Colon (tissue), 2 donors: ENCODE data around the gene SLC35E1.

Source experiments
- FAIRE-seq: peaks from 2 replicates; lab custom pipeline; 2012; peaks lifted over from hg19 to GRCh38; lab: Jason Lieb, UNC
- donor health status: control.
- donor health status: control.

SLC35E1 gene

DNA sequence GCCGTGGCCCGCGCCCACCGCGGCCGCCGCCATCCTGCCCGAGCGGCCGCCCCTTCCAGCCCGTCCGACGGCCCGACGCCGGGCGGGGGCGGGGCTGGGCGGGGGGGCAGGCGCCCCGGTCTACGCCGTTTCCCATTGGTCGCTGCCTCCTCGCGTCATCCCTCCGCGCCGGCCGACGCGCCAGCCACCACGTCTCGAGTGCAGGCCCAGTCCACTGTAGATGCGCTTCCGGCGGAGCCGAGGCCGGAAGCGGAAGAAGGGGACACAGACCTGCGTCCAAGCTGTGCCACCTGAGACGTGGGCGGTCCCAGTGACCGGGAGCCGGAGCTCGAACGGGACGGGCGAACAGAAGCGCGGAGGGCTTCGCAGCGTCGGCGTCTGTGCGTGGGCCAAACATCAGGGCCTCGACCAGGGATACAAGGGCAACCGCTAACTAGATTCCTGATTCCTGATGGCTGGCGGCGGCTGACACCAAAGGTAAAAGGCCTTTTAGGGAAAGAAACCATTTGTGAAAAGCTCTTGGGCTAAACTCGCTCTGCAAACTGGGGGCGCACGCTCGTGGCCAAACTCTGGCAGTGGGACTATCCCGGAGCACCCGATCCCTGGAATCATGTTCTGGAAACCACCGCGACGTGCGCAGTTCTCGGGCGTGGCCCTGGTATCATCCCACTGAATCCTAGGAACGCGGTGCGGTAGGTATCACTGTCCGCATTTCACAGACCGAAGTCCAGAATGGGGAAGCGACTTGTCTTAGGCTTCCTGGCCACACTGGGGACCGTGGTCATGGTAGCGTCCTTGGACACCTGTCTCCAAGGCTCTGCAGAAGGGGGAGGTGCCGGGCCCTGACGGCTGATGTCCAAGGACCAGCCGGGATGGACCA, at the start of gene SLC35E1:
Gene SLC35E1, minus strand, starts transcription at position 84 of the 880 bp plus-strand sequence. Its CDS starts 51 bp downstream, at position 33.
- no peak for FAIRE-seq

DNA sequence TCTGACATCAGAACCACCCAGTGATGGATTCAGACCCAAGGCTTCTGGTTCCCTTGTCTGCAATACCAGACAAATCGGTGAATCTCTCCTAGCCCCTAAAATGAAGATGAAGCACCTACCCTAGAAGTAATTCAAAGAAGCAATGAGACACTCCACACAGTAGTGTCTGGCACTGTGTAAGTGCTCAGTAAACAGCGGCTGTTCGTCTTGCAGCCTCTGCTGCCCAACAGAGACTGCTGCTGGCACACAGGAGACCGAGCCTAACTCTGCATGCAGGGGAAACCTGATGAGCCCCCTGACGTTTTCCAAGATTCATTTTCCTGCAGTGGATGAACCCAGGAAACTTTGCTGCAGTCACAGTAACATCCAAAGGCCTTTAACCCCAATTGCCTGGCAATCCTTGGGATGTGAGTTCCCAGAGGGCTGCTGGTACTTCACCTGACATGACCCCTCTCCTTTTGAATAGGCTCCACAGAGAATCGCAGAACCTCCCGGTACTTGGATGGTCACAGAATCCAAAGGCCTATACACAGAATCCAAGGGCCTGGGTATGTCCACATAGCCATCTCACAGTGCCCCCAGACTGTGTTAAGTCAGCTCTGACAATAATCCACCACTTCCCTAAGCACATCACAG, 49.1 kb upstream of the SLC35E1 start:
- FAIRE-seq = no peak

DNA sequence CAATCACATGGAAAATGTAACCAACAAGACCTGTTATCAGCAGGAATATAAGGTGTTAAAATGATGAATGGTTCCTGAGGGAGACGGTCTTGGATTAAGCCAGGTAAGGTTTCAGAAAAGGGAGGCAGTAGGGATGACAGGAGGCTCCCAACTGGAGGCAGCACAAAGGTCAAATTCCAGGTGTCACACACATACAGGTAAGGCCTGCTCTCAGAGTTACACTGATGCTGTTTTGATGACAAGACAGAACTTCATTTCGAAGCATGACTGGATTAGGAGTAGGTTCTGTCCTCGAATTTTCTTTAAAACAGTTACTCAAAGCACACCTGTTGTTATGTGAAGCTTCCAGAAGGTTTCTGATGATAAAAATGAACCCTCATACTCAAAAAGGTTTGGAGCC, 48.4 kb upstream of the SLC35E1 start:
- no peak for FAIRE-seq

DNA sequence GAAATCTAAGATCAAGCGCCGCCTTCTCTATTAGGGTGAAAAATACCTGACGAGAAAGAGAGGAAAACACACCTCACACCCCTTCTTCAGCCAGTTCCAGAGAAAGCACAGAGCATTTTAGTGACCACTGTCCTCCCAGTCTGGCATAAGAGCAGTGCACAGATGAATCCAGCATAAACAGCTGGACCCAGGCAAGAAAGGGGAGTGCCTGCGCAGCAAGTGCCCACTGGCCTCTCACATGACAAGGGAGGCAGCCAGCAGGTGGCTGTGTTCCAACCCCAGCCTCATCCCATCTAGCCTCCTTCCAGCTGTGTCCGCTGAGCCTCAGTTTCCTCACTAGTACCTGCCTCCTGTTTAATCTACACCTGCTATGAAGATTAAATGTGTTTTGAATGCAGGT, 47.8 kb upstream of the SLC35E1 start:
- FAIRE-seq = no peak

DNA sequence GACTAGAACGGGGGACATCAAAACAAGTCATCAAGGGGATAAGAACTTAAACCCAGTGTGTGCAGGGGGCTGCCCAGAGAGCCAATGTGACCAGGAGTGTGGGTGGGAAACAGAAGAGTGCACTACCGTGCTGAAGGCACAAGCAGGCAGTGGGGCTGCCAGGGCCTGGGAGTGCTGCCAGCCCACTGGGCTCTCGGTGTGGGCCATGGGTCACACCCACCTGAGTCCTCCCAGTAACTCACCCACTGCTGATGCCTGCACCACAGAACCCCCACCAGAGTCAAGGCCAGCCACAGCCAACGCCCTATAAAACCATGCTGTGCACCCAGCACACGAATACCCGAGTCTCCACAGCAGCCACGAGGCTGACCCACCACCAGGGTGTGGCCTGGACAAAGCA, 47.2 kb upstream of the SLC35E1 start:
- no peak for FAIRE-seq

DNA sequence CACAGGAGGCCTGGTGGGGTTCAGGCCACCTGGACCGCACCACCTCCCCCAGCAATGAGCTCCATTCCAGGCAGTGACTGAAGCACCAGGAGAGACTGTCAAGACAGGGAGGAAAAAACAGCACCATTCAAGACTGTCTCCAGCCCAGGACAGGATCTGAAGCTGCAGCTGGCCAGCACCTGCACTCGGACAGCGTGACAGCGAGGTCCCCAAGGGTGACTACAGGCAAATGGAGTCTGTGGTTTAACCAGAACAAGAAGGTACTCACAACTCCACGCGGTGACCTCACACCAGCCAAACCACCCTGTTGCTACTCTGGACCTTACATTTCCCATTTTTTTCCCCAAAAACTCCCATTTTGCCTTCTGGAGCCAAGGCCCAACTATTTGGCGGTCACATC, 46.0 kb upstream of the SLC35E1 start:
- no peak for FAIRE-seq

DNA sequence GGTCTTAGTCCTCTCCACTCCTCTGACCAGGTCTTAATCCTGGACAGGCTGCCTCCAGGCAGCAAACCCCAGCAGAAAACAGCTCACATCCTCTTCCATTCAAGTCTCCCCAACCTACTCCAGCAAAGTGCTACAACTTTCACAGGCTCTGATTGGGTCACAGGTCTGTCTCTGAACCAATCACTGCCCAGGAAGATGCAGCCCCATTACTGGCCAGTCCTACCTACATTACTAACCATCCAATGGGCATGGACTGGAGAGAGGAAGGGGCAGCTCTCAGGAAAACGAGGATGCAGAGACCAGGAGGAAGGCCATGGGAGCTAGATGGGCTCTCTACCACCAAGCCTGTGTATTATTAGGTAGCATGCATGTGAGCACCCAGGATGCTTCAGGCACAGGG, 43.6 kb upstream of the SLC35E1 start:
- no peak for FAIRE-seq

DNA sequence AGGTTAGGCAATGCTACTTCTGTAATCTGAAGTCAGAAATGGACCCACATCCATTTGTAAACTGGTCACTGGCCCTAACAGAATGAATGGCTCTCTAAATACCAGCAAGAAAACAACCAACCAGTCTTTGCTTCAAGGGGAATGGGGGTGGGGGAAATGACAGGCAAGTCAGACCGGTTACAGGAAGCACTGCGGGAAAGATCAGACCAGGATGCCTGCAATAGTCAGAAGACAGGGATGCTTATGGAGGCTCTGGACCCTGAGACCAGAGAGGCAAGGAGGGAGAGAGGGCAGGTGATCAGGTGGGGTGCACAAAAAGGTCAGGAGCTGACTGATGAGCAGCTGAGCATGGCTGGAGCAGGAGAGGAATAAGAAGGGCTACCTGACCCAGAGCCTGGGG, 42.7 kb upstream of the SLC35E1 start:
- FAIRE-seq = no peak

DNA sequence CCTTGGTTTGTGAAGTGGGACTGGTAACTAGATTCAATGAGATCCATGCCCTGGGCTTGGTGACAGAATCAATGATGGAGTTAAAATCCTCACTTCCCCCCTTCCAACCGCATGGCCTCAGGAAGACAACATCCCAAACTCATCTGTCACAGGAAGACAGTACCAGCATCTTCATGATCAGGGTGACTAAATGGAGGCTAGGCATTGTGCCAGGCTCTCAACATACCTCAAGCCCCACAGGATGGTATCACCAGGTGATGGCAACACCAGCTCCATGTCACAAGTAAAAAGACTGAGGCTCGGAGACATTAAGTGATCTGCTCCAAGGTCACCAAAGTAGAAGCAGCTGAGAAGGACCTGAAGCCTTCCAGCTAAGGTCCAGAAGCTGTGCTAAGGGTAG, 41.6 kb upstream of the SLC35E1 start:
- FAIRE-seq = no peak

DNA sequence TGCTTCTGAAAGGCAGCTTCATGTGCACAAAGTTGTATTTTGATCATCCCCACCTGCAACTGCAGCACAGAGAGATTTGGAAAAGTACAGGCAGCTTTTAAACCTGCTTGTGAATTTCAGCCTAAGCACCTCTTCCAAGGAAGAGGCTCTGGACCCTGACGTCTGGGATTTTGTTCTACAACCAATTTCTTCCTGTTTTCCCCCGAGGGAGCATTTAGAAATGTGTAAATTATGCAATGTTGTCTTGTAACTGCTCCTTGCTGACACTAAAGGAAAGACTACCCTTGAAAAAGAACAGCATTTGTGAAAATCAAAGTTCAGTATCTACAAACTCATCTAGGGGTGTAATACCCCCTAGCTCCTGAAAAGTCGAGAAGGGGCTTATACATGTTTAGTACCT, 40.4 kb upstream of the SLC35E1 start:
- FAIRE-seq = no peak

DNA sequence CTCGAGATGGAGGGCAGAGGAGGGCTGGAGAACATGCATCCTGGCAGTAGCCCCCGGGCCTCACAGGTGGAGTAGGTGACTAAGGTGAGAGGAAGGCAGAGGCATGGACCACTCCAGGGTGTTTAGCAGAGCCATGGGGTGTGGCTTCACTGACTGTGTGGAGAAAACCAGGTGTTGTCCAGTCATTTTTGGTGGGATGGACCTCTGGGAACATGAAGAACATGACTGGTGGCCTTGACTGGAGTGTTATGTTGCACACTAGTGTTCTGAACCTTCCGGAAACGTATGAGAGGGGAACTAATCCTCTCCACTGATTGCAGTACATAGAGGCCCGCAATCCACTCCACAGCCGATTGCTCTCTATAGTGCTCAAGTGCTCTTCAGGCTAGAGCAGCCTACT, 38.9 kb upstream of the SLC35E1 start:
- FAIRE-seq = no peak

DNA sequence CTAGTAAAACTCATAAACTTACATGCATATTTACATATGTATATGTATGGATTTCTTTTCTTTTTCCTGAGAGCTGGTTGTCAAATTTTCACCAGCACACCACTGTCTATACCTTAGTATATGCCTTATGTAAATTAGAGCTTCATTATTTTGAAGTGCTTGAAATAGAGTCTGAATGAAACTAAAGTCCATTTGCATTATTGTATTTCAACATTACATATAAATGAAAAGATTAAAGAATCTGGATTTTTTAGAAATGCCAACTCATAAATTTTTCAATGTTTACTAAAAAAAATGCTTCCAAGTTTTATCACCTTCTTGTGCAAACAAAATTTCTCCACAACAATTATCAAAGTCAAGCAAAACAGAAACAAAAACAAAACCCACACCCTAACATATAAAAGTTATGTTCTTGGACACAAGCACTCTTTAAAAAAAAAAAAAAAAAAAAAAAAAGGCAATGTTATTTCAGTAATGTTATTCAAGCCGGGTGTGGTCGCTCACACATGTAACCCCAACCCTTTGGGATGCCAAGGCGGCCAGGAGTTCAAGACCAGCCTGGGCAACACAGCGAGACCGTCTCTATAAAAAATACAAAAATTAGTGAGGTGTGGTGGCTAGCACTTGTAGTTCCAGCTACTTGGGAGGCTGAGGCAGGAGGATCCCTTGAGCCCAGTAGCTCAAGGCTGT, 37.4 kb upstream of the SLC35E1 start:
- no peak for FAIRE-seq

DNA sequence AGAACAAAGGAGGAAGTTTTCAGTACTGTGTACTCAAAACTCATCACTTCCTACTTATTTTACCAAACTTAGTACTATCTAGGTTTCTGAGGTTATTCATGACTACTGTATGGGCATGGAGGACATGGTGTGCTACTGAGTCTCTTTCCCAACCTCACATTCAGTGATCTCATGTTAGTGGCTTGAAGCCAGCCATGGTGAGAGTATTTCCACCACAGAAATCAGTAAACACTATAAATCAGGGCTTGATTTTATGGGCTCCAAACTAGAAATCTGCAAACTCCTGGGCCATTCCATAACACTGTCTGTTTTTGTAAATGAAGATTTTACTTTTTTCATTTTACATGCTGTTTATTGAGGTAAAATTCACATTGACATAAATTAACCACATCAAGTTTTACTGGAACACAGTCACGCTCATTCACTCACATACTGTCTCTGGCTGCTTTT, 36.1 kb upstream of the SLC35E1 start:
- FAIRE-seq = no peak

DNA sequence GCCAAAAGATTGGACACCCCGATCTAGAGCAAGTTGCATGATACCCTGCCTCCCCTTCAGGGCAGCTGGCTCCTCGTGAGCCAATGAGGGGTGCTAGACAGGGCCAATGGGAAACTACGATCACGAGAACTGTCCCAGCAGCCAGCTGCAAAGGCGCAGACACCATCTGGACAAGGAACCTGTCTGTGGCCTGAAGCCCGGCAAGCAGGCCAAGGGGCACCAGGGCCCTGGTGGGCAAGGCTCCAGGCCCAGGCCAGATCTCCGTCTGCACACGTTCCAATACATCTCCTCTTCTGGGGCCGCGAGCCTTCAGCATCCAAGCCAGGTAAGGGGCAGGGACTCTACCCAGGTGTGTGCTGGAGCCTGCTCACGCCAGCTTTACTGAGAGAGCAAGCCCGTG, 35.6 kb upstream of the SLC35E1 start:
- no peak for FAIRE-seq

DNA sequence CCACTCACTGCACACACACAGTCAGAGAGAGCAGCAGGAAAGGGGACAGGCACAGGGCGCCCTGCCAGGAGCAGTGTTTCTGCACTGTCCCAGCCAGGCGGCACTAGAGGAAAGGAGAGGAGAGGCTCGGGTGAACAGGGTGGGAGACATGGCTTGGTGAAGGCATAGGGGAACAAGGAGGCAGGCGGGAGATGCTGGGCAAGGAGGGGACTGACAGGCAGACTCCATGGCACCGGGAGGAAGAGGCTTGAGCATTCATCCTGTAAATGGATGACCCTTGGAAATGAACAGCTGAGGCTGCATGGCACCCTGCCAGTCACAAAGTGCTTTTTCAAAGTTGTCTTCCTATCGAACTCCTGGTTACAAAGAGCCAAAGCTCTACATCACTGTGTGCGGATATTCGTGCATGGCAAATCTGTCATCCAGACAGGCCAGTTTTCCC, 33.4 kb upstream of the SLC35E1 start:
- FAIRE-seq = no peak

DNA sequence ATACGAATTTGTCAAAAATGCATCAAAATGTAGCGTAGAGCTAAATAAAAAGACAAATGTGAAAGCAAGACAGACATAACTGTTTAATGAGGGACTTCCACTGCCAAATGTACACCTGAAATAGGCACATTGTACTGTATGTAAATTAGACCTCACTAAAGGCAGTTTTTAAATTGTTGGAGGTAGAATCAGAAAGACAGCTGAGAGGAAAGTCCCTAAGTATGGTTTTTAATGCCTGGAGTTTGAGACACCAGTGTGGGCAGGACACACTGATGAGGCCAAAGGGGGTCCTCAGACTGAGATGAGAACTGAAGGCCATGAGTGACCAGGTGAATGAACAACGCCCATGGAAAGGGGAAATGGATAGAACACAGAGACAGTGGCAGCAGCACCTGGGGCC, 32.9 kb upstream of the SLC35E1 start:
- FAIRE-seq = no peak

DNA sequence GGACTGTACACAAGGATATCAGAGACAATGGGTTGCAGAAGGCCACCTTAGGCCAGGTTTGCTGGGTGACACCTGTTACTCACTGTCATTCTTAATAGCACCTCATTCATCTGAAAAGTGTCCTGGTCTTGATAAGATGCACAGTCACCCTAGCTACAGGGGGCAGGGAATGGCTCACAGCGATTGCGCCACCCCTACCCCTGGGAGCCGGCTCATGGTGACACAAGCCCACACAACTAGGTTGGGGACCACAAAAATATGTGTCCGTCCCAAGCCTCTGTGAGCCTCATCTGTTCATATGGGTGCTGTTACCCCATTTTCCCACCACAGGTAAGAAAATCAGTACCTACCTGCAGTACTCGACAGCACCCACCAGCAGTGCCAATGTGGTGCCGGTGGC, 32.4 kb upstream of the SLC35E1 start:
- FAIRE-seq = no peak

DNA sequence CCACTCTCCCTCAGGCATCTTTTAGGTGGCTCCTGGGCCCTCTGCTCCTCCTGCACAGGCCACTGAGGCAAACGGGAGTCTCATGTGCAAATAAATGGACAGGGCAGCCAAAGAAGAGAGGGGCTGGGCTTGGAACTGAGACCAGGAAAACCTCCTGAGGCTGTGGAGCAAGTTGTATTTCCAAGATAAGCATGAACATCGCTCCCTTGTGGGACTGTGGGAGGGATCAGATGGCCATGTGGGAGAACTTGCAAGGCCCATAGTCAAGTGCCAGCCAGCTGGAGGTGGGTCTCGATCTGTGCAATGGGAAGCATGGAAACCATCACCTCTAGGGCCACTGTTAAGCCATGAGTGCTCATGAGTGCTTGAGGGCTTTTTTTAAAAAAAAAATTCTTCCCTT, 30.9 kb upstream of the SLC35E1 start:
- no peak for FAIRE-seq

DNA sequence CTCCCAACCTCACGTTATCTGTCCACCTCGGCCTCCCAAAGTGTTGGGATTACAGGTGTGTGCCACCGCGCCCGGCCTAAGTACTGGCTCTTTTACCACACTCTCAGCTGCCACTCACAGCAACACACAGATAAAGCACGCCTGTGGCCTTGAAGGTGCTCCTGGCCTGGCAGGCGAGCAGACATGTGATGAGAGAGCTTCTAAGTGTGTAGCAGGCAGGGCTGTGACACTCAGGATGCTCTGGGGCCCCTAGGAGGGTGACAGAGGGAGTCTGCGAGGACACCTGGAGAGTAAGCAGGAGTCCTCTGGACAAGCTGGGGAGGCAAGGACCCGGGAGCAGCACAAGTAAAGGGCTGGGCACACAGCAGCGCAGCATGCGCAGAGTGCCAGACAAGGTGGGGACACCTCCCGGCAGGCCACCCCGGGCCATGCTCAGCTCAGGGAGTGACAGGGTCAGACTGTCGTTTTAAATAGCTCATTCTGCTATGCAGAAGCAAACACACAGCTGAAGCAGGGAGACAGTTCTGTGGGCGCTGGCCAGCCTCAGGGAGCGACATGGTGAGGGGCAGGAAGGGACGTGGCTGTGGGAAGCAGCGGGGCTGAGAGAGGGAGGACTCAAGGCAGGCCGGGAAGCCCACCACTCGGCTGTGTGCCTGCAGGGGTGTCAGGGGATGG, 29.3 kb upstream of the SLC35E1 start:
- no peak for FAIRE-seq

DNA sequence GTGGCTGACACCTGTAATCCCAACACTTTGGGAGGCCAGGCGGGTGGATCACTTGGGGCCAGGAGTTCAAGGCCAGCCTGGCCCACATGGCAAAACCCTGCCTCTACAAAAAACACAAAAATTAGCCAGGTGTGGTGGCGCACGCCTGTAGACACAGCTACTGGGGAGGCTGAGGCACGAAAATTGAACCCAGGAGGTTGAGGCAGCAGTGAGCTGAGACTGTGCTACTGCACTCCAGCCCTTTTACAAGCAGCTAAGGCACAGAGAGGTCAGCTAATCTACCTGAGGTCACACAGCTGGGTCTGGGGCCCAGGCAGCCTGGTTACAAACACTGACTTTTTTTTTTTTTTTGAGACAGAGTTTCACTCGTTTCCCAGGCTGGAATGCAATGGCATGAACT, 28.6 kb upstream of the SLC35E1 start:
- FAIRE-seq = no peak

DNA sequence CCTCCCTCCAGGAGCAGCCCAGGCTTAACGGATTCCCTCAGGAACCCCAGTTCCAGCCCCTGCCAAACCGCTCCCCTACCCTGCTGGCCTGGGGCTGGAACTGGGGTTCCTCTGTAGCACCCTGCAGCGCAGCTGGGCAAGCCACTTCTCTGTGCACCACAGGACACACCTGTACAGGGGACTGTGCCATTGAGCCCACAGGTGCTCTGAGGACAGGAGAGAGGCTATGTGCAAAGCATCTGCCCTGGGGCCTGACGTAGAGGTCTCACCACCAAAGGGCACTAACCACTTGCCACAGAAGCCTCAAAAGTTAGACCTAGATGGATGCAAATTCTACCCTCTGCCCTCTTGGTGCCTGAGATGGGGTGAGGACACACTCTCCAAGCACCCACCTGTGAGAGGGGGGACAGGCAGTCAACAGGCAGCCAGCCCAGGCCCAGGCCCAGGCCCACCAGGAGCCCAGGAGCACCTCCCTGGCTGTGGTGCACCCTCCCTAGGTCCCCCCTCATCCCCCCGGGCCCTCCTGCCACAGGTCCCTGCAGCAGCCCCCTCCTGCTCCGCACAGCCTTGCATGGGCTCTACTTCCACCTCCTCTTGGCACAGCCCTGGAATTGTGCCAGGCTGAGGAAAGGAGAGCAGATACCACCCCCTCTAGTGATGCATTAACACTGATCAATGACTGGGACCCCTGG, 27.6 kb upstream of the SLC35E1 start:
- no peak for FAIRE-seq

DNA sequence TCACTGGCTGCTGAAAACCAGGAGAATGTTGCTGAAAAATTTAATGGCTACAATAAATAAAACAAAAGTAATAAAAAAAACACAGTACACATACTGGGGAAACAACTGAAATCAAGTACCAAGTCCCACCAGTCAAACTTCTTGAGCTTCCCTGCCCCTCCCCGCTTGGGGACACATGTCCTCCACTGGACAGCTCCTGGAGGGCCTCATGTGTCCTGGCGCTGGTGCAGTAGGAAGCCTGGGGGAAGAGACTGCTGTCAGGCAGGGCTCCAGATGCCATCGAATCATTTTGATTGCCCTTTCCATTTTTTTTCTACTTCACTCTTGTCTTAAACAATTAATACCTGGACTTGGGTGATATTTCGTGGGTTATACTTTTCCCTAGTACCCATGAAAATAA, 26.6 kb upstream of the SLC35E1 start:
- no peak for FAIRE-seq
